ENCODE results near the gene HASPIN.
"Not testable (repeated sequence)": the region's sequence is repeated elsewhere in the genome, so short reads cannot be mapped to it uniquely, and the experiment has no call there.

Gene HASPIN

GRCh38 chr17:3697103-3697476 lies 26.6 kb upstream of the HASPIN start:
- no peak for DNase-seq

- no peak for DNase-seq
These were observed 25.6 kb upstream of the HASPIN start for GRCh38 chr17:3698139-3698538.

- DNase-seq: no peak
These were observed 23.8 kb upstream of the HASPIN start for GRCh38 chr17:3699951-3700350.

- DNase-seq: not testable (repeated sequence)
These were observed 21.6 kb upstream of the HASPIN start for GRCh38 chr17:3702041-3702539.

GRCh38 chr17:3704931-3705717 lies 18.6 kb upstream of the HASPIN start:
- DNase-seq: no peak

GRCh38 chr17:3705718-3705984 lies 18.1 kb upstream of the HASPIN start:
- not testable (repeated sequence) for DNase-seq

- no peak for DNase-seq
These were observed 15.3 kb upstream of the HASPIN start for GRCh38 chr17:3708366-3708765.

- no peak for DNase-seq
These were observed 12.7 kb upstream of the HASPIN start for GRCh38 chr17:3710951-3711383.

- DNase-seq: no peak
These were observed 10.8 kb upstream of the HASPIN start for GRCh38 chr17:3712811-3713463.

GRCh38 chr17:3715296-3715695 lies 8.4 kb upstream of the HASPIN start:
- no peak for DNase-seq

- DNase-seq: no peak
These were observed 5.5 kb upstream of the HASPIN start for GRCh38 chr17:3718201-3718600.

GRCh38 chr17:3719265-3719664 lies 4.4 kb upstream of the HASPIN start:
- DNase-seq: no peak

- no peak for DNase-seq
These were observed 987 bp upstream of the HASPIN start for GRCh38 chr17:3722716-3723115.

- DNase-seq: no peak
These were observed 531 bp upstream of the HASPIN start for GRCh38 chr17:3723188-3723555.

GRCh38 chr17:3724378-3725077 lies 825 bp downstream of the HASPIN start:
- no peak for DNase-seq

- no peak for DNase-seq
These were observed 3.3 kb downstream of the HASPIN start for GRCh38 chr17:3727041-3727440.

- not testable (repeated sequence) for DNase-seq
These were observed 4.4 kb downstream of the HASPIN start for GRCh38 chr17:3728099-3728498.

- no peak for DNase-seq
These were observed 6.2 kb downstream of the HASPIN start for GRCh38 chr17:3729881-3730280.

GRCh38 chr17:3730881-3731429 lies 7.3 kb downstream of the HASPIN start:
- no peak for DNase-seq

- DNase-seq: no peak
These were observed 8.5 kb downstream of the HASPIN start for GRCh38 chr17:3732210-3732621.

- not testable (repeated sequence) for DNase-seq
These were observed 11.2 kb downstream of the HASPIN start for GRCh38 chr17:3734911-3735276.

- DNase-seq: no peak
These were observed 11.8 kb downstream of the HASPIN start for GRCh38 chr17:3735515-3735914.

GRCh38 chr17:3738562-3739295 lies 15.0 kb downstream of the HASPIN start:
- DNase-seq: no peak

Data from NCI-H510A (cell line).